NK-92 treated with Interleukin-12 subunit alpha and Interleukin-12 subunit beta, amount 100 ng/mL, for 24 hours (cell line): Measurements from ENCODE around the gene TRAPPC2L.
"Not testable (repeated sequence)": the region's sequence is repeated elsewhere in the genome, so short reads cannot be mapped to it uniquely, and the experiment has no call there.

Experiments used
- DNase-seq: peaks from one replicate; lab custom pipeline; 2025; lab: John Stamatoyannopoulos, UW

The TRAPPC2L gene

GRCh38 chr16:88818575-88818874 is 38.4 kb upstream of the TRAPPC2L start:
- DNase-seq, result no peak

GRCh38 chr16:88819126-88819525 is 37.8 kb upstream of the TRAPPC2L start:
- no peak for DNase-seq

GRCh38 chr16:88820385-88821025 is 36.4 kb upstream of the TRAPPC2L start:
- no peak for DNase-seq

GRCh38 chr16:88821168-88821850 is 35.6 kb upstream of the TRAPPC2L start:
- no peak for DNase-seq

GRCh38 chr16:88822281-88823040 is 34.5 kb upstream of the TRAPPC2L start:
- DNase-seq, result no peak

- DNase-seq, result not testable (repeated sequence)
Measured at GRCh38 chr16:88823646-88824045, 33.3 kb upstream of the TRAPPC2L start.

GRCh38 chr16:88824256-88825077 is 32.5 kb upstream of the TRAPPC2L start:
- DNase-seq, result no peak

GRCh38 chr16:88825146-88825545 is 31.8 kb upstream of the TRAPPC2L start:
- no peak for DNase-seq

- no peak for DNase-seq
Measured at GRCh38 chr16:88826070-88826840, 30.7 kb upstream of the TRAPPC2L start.

GRCh38 chr16:88827727-88828126 is 29.2 kb upstream of the TRAPPC2L start:
- no peak for DNase-seq

GRCh38 chr16:88828711-88829110 is 28.2 kb upstream of the TRAPPC2L start:
- DNase-seq, result no peak

- DNase-seq, result no peak
Measured at GRCh38 chr16:88830258-88830657, 26.7 kb upstream of the TRAPPC2L start.

GRCh38 chr16:88830783-88831182 is 26.1 kb upstream of the TRAPPC2L start:
- DNase-seq, result no peak

GRCh38 chr16:88831838-88832237 is 25.1 kb upstream of the TRAPPC2L start:
- no peak for DNase-seq

- no peak for DNase-seq
Measured at GRCh38 chr16:88833086-88833485, 23.8 kb upstream of the TRAPPC2L start.

GRCh38 chr16:88834670-88835069 is 22.3 kb upstream of the TRAPPC2L start:
- DNase-seq, result no peak

- no peak for DNase-seq
Measured at GRCh38 chr16:88835383-88835782, 21.5 kb upstream of the TRAPPC2L start.

- no peak for DNase-seq
Measured at GRCh38 chr16:88835818-88836217, 21.1 kb upstream of the TRAPPC2L start.

- no peak for DNase-seq
Measured at GRCh38 chr16:88836791-88837190, 20.1 kb upstream of the TRAPPC2L start.

- no peak for DNase-seq
Measured at GRCh38 chr16:88837806-88838205, 19.1 kb upstream of the TRAPPC2L start.

GRCh38 chr16:88838566-88838965 is 18.4 kb upstream of the TRAPPC2L start:
- DNase-seq, result no peak
